GM18511 (cell line): ENCODE results near the gene SSBP3.
A peak's percentile ranks its signal among the peaks of the same experiment; 100 is the strongest.

ENCODE experiments used
- ATAC-seq: cut with Tn5 transposase; IDR thresholded peaks from one replicate; pipeline ENCODE4 v1.9.1; 2021; ENCODE audit warnings: mild to moderate bottlenecking, moderate library complexity; ENCODE audit not compliant: unreplicated experiment

Gene SSBP3

DNA sequence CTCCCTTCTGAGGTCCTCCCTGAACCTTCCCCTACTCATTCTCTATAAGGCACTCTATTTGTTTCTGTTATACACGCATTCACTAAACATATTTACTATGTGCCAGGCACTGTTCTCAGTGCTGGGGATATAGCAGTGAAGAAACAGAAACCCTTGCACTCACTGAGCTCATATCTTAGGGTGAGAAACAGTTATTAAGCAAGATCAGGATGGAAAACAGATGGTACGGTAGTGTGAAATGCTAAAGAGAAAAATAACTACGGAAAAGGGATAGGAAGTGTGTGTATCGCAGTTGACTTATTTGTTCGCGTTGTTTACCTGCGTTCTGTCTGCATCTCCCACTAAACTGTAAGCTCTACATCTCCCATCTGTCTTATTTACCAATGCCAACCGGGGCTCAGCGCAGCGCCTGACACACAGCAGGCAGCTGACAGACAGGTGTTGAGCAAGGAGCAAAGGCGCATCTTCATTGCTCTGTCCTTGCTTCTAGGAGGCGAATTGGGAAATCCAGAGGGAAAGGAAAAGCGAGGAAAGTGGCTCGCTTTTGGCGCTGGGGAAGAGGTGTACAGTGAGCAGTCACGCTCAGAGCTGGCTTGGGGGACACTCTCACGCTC is 206.9 kb downstream of the SSBP3 start:
- peak; percentile 9 for ATAC-seq

DNA sequence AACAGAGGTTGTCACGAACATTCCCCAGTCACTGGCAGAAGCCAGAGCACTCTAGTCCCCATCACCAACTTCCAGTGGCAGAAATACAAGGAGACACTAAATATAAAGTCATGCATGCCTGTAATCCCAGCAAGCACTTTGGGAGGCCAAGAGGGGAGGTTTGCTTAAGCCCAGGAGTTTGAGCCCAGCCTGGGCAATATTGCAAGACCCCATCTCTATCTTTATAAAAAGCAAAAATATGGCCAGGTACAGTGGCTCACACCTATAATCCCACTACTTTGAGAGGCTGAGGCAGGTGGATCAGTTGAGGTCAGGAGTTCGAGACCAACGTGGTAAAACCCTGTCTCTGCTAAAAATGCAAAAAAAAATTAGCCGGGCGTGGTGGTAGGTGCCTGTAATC is 212.7 kb downstream of the SSBP3 start:
- ATAC-seq, result no peak

- ATAC-seq, result no peak
Measured at GRCh38 chr1:54191525-54191924, 214.7 kb downstream of the SSBP3 start.

GRCh38 chr1:54190526-54190925 is 215.7 kb downstream of the SSBP3 start:
- no peak for ATAC-seq

DNA sequence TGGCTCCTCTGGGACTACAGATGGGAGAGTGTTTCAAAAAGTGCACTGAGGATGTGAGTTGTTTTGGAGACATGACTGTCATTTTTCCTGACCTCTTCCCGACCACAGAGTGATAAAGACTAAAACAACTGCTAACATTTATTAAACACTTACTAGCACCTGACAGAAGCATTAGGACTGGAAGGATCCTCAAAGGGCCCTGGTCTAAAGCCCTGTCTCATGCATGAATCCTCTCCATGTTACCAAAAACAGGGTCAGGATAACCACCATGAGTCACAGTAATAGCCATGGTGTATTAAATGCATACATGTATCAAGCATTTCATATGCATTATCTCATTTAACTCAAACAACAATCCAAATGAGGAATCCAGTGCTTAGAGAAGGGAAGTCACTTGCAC is 217.9 kb downstream of the SSBP3 start:
- no peak for ATAC-seq

DNA sequence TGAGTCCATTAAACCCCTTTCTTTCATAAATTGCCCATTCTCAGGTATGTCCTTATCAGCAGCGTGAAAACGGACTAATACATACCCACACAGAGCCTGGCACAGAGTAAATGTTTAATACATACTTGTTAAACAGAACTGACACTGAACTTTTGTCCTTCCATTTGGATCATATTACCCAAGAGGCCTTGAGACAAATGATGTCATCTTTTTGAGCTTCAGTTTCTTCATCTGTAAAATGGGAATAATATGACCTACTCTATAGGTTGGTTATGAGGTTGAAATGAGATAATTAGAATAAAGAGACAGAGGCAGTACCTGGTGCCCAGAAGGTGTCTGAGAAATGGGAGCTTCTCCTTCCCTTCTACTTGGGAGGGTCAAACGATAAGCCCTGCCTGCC is 220.1 kb downstream of the SSBP3 start:
- ATAC-seq, result no peak

GRCh38 chr1:54180701-54181360 is 225.4 kb downstream of the SSBP3 start:
- no peak for ATAC-seq

DNA sequence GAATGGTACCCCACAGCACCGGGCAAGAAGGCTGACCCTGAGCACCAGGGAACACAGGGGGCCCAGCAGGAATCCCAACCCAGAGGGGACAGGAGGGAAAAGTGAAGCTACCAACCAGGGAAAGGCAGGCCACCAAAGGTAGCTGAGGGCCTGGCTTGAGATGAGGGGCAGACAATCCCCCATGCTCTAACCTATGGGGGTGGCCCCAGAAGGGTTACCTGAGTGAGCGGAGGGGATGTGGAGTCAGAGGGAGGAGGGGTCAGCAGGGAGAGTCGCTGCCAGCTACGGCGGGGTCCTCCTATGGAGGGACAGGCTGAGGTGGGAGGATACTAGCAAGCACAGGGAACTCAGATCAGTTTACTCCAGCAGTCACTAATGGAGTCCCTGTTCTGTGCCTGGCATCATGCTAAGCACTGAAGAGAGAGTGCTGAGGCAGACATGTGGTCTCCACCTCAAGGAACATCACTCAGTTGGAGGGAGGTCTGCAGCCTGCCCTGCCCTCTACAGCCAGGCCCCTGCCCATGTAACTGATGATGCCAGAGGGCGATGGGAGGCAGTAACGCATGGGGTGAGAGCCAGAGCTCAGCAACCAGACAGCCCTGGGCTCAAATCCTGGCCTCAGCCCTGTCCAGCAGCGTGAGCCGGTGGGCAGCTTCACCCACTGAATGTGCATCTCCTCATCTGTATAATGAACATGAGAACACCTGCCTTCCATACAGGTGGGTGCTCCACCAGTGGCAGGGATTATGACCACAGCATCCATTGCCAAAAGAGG is 227.7 kb downstream of the SSBP3 start:
- no peak for ATAC-seq

GRCh38 chr1:54177726-54178125 is 228.5 kb downstream of the SSBP3 start:
- no peak for ATAC-seq

- ATAC-seq, result no peak
Measured at GRCh38 chr1:54176621-54177327, 229.4 kb downstream of the SSBP3 start.
